HPDE6-E6E7 (cell line): ENCODE measurements around the gene RASGRF1.
"Not testable (repeated sequence)": the region's sequence is repeated elsewhere in the genome, so short reads cannot be mapped to it uniquely, and the experiment has no call there.

Source experiments
- DNase-seq: peaks from one replicate; pipeline ENCODE4 v3.0.0; 2011; ENCODE audit warnings: missing footprints; ENCODE audit errors: extremely low spot score

Gene RASGRF1

GRCh38 chr15:78930577-78931388 is 159.8 kb downstream of the RASGRF1 start:
- DNase-seq, result peak; percentile 99

GRCh38 chr15:78929536-78930264 is 160.9 kb downstream of the RASGRF1 start:
- DNase-seq, result no peak

- no peak for DNase-seq
Observed at GRCh38 chr15:78928616-78929093, 161.9 kb downstream of the RASGRF1 start.

GRCh38 chr15:78928176-78928575 is 162.4 kb downstream of the RASGRF1 start:
- not testable (repeated sequence) for DNase-seq

- no peak for DNase-seq
Observed at GRCh38 chr15:78927077-78927790, 163.3 kb downstream of the RASGRF1 start.

GRCh38 chr15:78925956-78926743 is 164.4 kb downstream of the RASGRF1 start:
- no peak for DNase-seq

- DNase-seq, result no peak
Observed at GRCh38 chr15:78925076-78925624, 165.4 kb downstream of the RASGRF1 start.

GRCh38 chr15:78923480-78924360 is 166.9 kb downstream of the RASGRF1 start:
- no peak for DNase-seq

- no peak for DNase-seq
Observed at GRCh38 chr15:78923015-78923414, 167.6 kb downstream of the RASGRF1 start.

- no peak for DNase-seq
Observed at GRCh38 chr15:78922527-78922926, 168.1 kb downstream of the RASGRF1 start.

- no peak for DNase-seq
Observed at GRCh38 chr15:78921940-78922339, 168.6 kb downstream of the RASGRF1 start.

- no peak for DNase-seq
Observed at GRCh38 chr15:78921517-78921916, 169.1 kb downstream of the RASGRF1 start.

GRCh38 chr15:78917888-78918287 is 172.7 kb downstream of the RASGRF1 start:
- no peak for DNase-seq

- no peak for DNase-seq
Observed at GRCh38 chr15:78916088-78916487, 174.5 kb downstream of the RASGRF1 start.

- DNase-seq, result no peak
Observed at GRCh38 chr15:78915341-78916087, 175.1 kb downstream of the RASGRF1 start.

GRCh38 chr15:78914027-78914764 is 176.4 kb downstream of the RASGRF1 start:
- DNase-seq, result no peak

GRCh38 chr15:78913012-78913411 is 177.6 kb downstream of the RASGRF1 start:
- DNase-seq, result no peak

GRCh38 chr15:78912316-78912715 is 178.3 kb downstream of the RASGRF1 start:
- no peak for DNase-seq

GRCh38 chr15:78910271-78910670 is 180.3 kb downstream of the RASGRF1 start:
- DNase-seq, result no peak
